ENCODE data around the gene TMEM81.

Gene TMEM81

DNA sequence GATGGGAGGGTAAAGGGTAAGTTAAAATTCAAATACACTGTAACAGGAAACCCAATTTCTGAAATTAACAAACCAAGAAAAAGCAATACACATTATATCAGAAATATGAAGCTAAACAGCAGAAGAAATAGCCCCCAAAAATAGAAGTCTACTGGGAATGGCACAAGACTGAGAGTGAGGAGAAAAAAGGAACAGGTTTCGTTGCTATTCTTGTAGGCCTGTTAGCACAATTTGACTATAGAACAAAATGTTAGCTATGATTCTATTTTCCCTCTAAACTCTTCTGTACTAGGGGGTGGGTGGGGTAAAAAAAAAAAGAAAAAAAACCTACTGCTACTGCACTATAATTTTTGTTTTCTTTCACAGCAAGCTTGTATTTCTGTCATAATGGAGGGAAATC lies 25.0 kb upstream of the TMEM81 start:
- Histone ChIP-seq H3K9me3 (ENCODE audit: control insufficient read depth in 1 of 2, low read length in 2 of 2) (no peaks in the 10 kb centered on the region), H3K4me1 (ENCODE audit: control insufficient read depth in 1 of 2, insufficient read depth in 2 of 2, low read length in 2 of 2) (no peaks in the 10 kb centered on the region), H3K27me3 (ENCODE audit: low read depth, low read length) (no peaks in the 10 kb centered on the region), H3K4me3 (ENCODE audit: low read depth in 1 of 2, low read length in 2 of 2) (no peak overlapping the region), H3K36me3 (ENCODE audit: control insufficient read depth in 1 of 2, insufficient read depth in 2 of 2, low read length in 2 of 2) (peaks cover 32 to 33% of the 10 kb centered on the region in 2 donors), H3K27ac (ENCODE audit: low read length) (no peak overlapping the region)

GRCh38 chr1:205108464-205108863 lies 24.2 kb upstream of the TMEM81 start:
- Histone ChIP-seq H3K27ac (ENCODE audit: low read length) (no peak overlapping the region), H3K9me3 (ENCODE audit: control insufficient read depth in 1 of 2, low read length in 2 of 2) (no peaks in the 10 kb centered on the region), H3K4me3 (ENCODE audit: low read depth in 1 of 2, low read length in 2 of 2) (no peak overlapping the region), H3K36me3 (ENCODE audit: control insufficient read depth in 1 of 2, insufficient read depth in 2 of 2, low read length in 2 of 2) (peaks cover 33 to 39% of the 10 kb centered on the region in 2 donors), H3K4me1 (ENCODE audit: control insufficient read depth in 1 of 2, insufficient read depth in 2 of 2, low read length in 2 of 2) (no peaks in the 10 kb centered on the region), H3K27me3 (ENCODE audit: low read depth, low read length) (no peaks in the 10 kb centered on the region)

- no peak overlapping the region for H3K27ac ChIP-seq (ENCODE audit: low read length)
These were observed 23.1 kb upstream of the TMEM81 start for GRCh38 chr1:205107327-205107726.

GRCh38 chr1:205102404-205102803 lies 18.1 kb upstream of the TMEM81 start:
- peaks cover 59 to 81% of the 10 kb centered on the region in 2 donors for H3K36me3 ChIP-seq (ENCODE audit: control insufficient read depth in 1 of 2, insufficient read depth in 2 of 2, low read length in 2 of 2)
- H3K4me3 ChIP-seq (ENCODE audit: low read depth in 1 of 2, low read length in 2 of 2) = no peak overlapping the region
- H3K27me3 ChIP-seq (ENCODE audit: low read depth, low read length) = no peaks in the 10 kb centered on the region
- no peak overlapping the region for H3K27ac ChIP-seq (ENCODE audit: low read length)
- H3K9me3 ChIP-seq (ENCODE audit: control insufficient read depth in 1 of 2, low read length in 2 of 2) = no peaks in the 10 kb centered on the region
- H3K4me1 ChIP-seq (ENCODE audit: control insufficient read depth in 1 of 2, insufficient read depth in 2 of 2, low read length in 2 of 2) = no peaks in the 10 kb centered on the region

More at GRCh38 chr1:205107327-205107726, 23.1 kb upstream of the TMEM81 start:
- peaks cover 29 to 50% of the 10 kb centered on the region in 2 donors for H3K36me3 ChIP-seq (ENCODE audit: control insufficient read depth in 1 of 2, insufficient read depth in 2 of 2, low read length in 2 of 2)
- no peak overlapping the region for H3K4me3 ChIP-seq (ENCODE audit: low read depth in 1 of 2, low read length in 2 of 2)
- H3K9me3 ChIP-seq (ENCODE audit: control insufficient read depth in 1 of 2, low read length in 2 of 2) = no peaks in the 10 kb centered on the region
- H3K27me3 ChIP-seq (ENCODE audit: low read depth, low read length) = no peaks in the 10 kb centered on the region
- H3K4me1 ChIP-seq (ENCODE audit: control insufficient read depth in 1 of 2, insufficient read depth in 2 of 2, low read length in 2 of 2) = no peaks in the 10 kb centered on the region

- no peak overlapping the region for H3K4me3 ChIP-seq (ENCODE audit: low read depth in 1 of 2, low read length in 2 of 2)
- no peaks in the 10 kb centered on the region for H3K4me1 ChIP-seq (ENCODE audit: control insufficient read depth in 1 of 2, insufficient read depth in 2 of 2, low read length in 2 of 2)
- no peaks in the 10 kb centered on the region for H3K27me3 ChIP-seq (ENCODE audit: low read depth, low read length)
- H3K9me3 ChIP-seq (ENCODE audit: control insufficient read depth in 1 of 2, low read length in 2 of 2) = no peaks in the 10 kb centered on the region
- H3K27ac ChIP-seq (ENCODE audit: low read length) = no peak overlapping the region
- H3K36me3 ChIP-seq (ENCODE audit: control insufficient read depth in 1 of 2, insufficient read depth in 2 of 2, low read length in 2 of 2) = peaks cover 63 to 93% of the 10 kb centered on the region in 2 donors
These were observed 14.0 kb upstream of the TMEM81 start for GRCh38 chr1:205098242-205098641.

GRCh38 chr1:205095422-205095821 lies 11.2 kb upstream of the TMEM81 start:
- Histone ChIP-seq H3K36me3 (ENCODE audit: control insufficient read depth in 1 of 2, insufficient read depth in 2 of 2, low read length in 2 of 2) (peaks cover 52 to 90% of the 10 kb centered on the region in 2 donors), H3K27ac (ENCODE audit: low read length) (no peak overlapping the region), H3K4me1 (ENCODE audit: control insufficient read depth in 1 of 2, insufficient read depth in 2 of 2, low read length in 2 of 2) (no peaks in the 10 kb centered on the region), H3K27me3 (ENCODE audit: low read depth, low read length) (no peaks in the 10 kb centered on the region), H3K9me3 (ENCODE audit: control insufficient read depth in 1 of 2, low read length in 2 of 2) (no peaks in the 10 kb centered on the region), H3K4me3 (ENCODE audit: low read depth in 1 of 2, low read length in 2 of 2) (no peak overlapping the region)

GRCh38 chr1:205091043-205091740 lies 6.9 kb upstream of the TMEM81 start:
- Histone ChIP-seq H3K9me3 (ENCODE audit: control insufficient read depth in 1 of 2, low read length in 2 of 2) (no peaks in the 10 kb centered on the region), H3K4me3 (ENCODE audit: low read depth in 1 of 2, low read length in 2 of 2) (no peak overlapping the region), H3K27me3 (ENCODE audit: low read depth, low read length) (no peaks in the 10 kb centered on the region), H3K27ac (ENCODE audit: low read length) (no peak overlapping the region), H3K4me1 (ENCODE audit: control insufficient read depth in 1 of 2, insufficient read depth in 2 of 2, low read length in 2 of 2) (no peaks in the 10 kb centered on the region), H3K36me3 (ENCODE audit: control insufficient read depth in 1 of 2, insufficient read depth in 2 of 2, low read length in 2 of 2) (peaks cover 36 to 80% of the 10 kb centered on the region in 2 donors)

DNA sequence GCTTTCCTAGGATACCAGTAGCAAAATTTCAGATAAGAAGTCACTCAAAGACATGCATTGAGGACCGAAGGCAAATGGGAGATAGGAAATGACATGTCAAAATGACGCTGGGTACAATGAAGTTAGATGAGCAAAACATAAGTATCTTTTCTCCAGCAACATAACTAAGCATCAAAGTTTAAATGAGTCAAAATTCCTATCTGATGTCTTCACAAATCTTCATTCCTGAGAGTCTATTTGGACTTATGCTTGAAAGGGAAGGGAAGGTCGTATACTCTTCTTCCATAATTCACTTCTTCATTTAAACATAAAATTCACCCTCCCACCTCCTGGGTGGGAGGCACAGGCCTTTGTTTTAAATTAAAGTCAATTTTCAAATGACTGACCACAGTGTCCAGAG lies 4.1 kb upstream of the TMEM81 start:
- no peak overlapping the region for H3K27ac ChIP-seq (ENCODE audit: low read length)
- no peaks in the 10 kb centered on the region for H3K9me3 ChIP-seq (ENCODE audit: control insufficient read depth in 1 of 2, low read length in 2 of 2)
- H3K27me3 ChIP-seq (ENCODE audit: low read depth, low read length) = no peaks in the 10 kb centered on the region
- H3K4me1 ChIP-seq (ENCODE audit: control insufficient read depth in 1 of 2, insufficient read depth in 2 of 2, low read length in 2 of 2) = no peaks in the 10 kb centered on the region
- H3K4me3 ChIP-seq (ENCODE audit: low read depth in 1 of 2, low read length in 2 of 2) = no peak overlapping the region
- H3K36me3 ChIP-seq (ENCODE audit: control insufficient read depth in 1 of 2, insufficient read depth in 2 of 2, low read length in 2 of 2) = peaks cover 40 to 82% of the 10 kb centered on the region in 2 donors

DNA sequence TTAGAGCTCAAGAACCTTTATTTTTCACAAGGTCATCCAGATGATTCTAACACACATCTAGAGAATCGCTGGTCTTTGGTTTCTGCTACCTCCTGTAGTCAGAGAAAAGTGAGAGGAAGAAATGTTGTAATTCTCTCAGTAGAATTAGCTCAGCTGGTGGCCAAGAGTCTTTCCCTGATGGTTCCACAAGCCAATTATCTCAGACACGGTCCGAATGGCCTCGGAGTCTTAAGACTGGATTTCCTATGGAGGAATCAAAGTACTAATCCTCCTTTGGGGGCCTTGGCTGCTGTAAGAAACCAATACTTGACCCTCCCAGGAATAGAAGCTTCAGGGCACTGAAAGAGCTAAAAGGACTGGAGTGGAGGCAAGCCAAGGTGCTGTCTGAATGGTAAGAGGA lies 1.8 kb downstream of the TMEM81 start:
- Histone ChIP-seq H3K36me3 (ENCODE audit: control insufficient read depth in 1 of 2, insufficient read depth in 2 of 2, low read length in 2 of 2) (peaks cover 22 to 39% of the 10 kb centered on the region in 2 donors), H3K27ac (ENCODE audit: low read length) (no peak overlapping the region), H3K27me3 (ENCODE audit: low read depth, low read length) (no peaks in the 10 kb centered on the region), H3K4me3 (ENCODE audit: low read depth in 1 of 2, low read length in 2 of 2) (no peak overlapping the region), H3K4me1 (ENCODE audit: control insufficient read depth in 1 of 2, insufficient read depth in 2 of 2, low read length in 2 of 2) (no peaks in the 10 kb centered on the region), H3K9me3 (ENCODE audit: control insufficient read depth in 1 of 2, low read length in 2 of 2) (no peaks in the 10 kb centered on the region)

- Histone ChIP-seq H3K4me1 (ENCODE audit: control insufficient read depth in 1 of 2, insufficient read depth in 2 of 2, low read length in 2 of 2) (no peaks in the 10 kb centered on the region), H3K4me3 (ENCODE audit: low read depth in 1 of 2, low read length in 2 of 2) (no peak overlapping the region), H3K27me3 (ENCODE audit: low read depth, low read length) (no peaks in the 10 kb centered on the region), H3K27ac (ENCODE audit: low read length) (no peak overlapping the region), H3K36me3 (ENCODE audit: control insufficient read depth in 1 of 2, insufficient read depth in 2 of 2, low read length in 2 of 2) (peaks cover 0 to under 1% of the 10 kb centered on the region in 2 donors), H3K9me3 (ENCODE audit: control insufficient read depth in 1 of 2, low read length in 2 of 2) (no peaks in the 10 kb centered on the region)
These were observed 6.3 kb downstream of the TMEM81 start for GRCh38 chr1:205077934-205078311.

DNA sequence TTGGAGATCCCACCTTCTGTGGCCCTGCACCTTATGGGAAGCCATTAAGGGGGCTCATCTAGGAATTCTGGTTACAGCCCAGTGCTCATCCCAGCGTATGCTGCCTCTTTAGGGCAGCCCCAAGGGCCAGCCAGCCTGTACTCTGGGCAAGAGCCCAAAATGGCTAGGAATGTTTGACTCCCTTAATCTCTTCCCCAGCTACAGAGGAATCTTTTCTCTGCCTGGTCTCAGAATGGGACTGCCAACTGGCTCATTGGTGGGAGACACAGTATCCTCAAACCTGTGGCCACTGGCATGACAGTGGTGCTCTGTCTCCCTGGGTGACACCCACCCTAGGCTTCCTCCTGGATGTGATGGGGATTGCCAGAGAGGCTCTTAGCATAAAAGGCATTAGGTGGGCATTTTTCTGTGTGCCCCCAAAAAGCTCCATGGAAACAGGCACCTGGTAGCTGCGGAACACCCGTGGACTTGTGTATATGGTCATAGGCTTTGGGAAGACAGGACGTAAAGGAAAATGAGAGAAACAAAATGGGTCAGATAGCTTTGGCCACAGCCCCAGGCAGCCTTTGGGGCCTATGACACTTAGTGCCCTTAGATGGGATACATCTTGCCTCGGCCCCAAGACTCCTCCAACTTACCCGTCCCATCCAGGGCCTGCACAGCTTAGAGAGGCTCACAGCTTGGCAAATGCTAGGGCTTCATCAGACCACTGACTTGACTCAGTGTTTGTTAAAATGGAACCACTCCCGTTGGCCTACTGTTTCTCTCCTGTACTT lies 6.9 kb downstream of the TMEM81 start:
- H3K9me3 ChIP-seq (ENCODE audit: control insufficient read depth in 1 of 2, low read length in 2 of 2) = no peaks in the 10 kb centered on the region
- no peak overlapping the region for H3K27ac ChIP-seq (ENCODE audit: low read length)
- no peak overlapping the region for H3K4me3 ChIP-seq (ENCODE audit: low read depth in 1 of 2, low read length in 2 of 2)
- no peaks in the 10 kb centered on the region for H3K36me3 ChIP-seq (ENCODE audit: control insufficient read depth in 1 of 2, insufficient read depth in 2 of 2, low read length in 2 of 2)
- no peaks in the 10 kb centered on the region for H3K4me1 ChIP-seq (ENCODE audit: control insufficient read depth in 1 of 2, insufficient read depth in 2 of 2, low read length in 2 of 2)
- H3K27me3 ChIP-seq (ENCODE audit: low read depth, low read length) = no peaks in the 10 kb centered on the region
